GM23338 (cell line): ENCODE results near the gene TMEM150C. TPM values are rescaled to one million over a fixed set of nuclear protein-coding genes. Genes with fewer than 3 reads are reported as not detected.

Source experiments
- ATAC-seq: fragments of 200-7000 bp; cut with Tn5 transposase; 3 replicates; pipeline ENCODE4 v1.9.1; 2020
- DNase-seq: peaks from one replicate; pipeline ENCODE4 v3.0.0-alpha.2; 2015; ENCODE audit warnings: low spot score
- H2AFZ ChIP-seq: fragments of 200-600 bp; sonication (generic); 2 replicates; pipeline ENCODE4 v1.8.0; 2016; ENCODE audit warnings: antibody characterized with exemption, mild to moderate bottlenecking, moderate library complexity
- H3F3A ChIP-seq: fragments of 200-600 bp; sonication (generic); replicated peaks from 2 replicates; pipeline ENCODE4 v1.8.0; 2017; ENCODE audit warnings: antibody characterized with exemption, mixed run types, low read depth
- H3K27ac ChIP-seq: fragments of 200-600 bp; sonication (generic); 2 replicates; pipeline ENCODE4 v1.6.1; 2016; ENCODE audit warnings: low read depth
- H3K27me3 ChIP-seq: fragments of 200-600 bp; sonication (generic); 2 replicates; pipeline ENCODE4 v1.8.0; 2016; ENCODE audit warnings: mild to moderate bottlenecking, mixed run types, moderate library complexity; ENCODE audit not compliant: insufficient read depth
- H3K36me3 ChIP-seq: fragments of 200-600 bp; sonication (generic); 2 replicates; pipeline ENCODE4 v1.8.0; 2016; ENCODE audit warnings: mild to moderate bottlenecking; ENCODE audit not compliant: insufficient read depth
- H3K4me1 ChIP-seq: fragments of 200-600 bp; sonication (generic); 2 replicates; pipeline ENCODE4 v1.8.0; 2016; ENCODE audit warnings: mild to moderate bottlenecking, moderate library complexity; ENCODE audit not compliant: insufficient read depth
- H3K4me2 ChIP-seq: fragments of 200-600 bp; sonication (generic); 2 replicates; pipeline ENCODE4 v1.7.1; 2017; ENCODE audit warnings: mixed run types
- H3K4me3 ChIP-seq: fragments of 200-600 bp; sonication (generic); 2 replicates; pipeline ENCODE4 v1.6.1; 2016; ENCODE audit warnings: mixed run types
- H3K79me2 ChIP-seq: fragments of 200-600 bp; sonication (generic); replicated peaks from 2 replicates; pipeline ENCODE4 v1.8.0; 2017; ENCODE audit warnings: mild to moderate bottlenecking; ENCODE audit not compliant: insufficient read depth
- H3K9me2 ChIP-seq: fragments of 200-600 bp; sonication (generic); 2 replicates; pipeline ENCODE4 v1.8.0; 2017; ENCODE audit not compliant: insufficient read depth
- H4K20me1 ChIP-seq: fragments of 200-600 bp; sonication (generic); replicated peaks from 2 replicates; pipeline ENCODE4 v1.8.0; 2017; ENCODE audit warnings: mild to moderate bottlenecking; ENCODE audit not compliant: insufficient read depth
- H3K27ac Mint-ChIP-seq: 2 replicates; pipeline ENCODE4 v1.8.0; 2020; ENCODE audit warnings: inconsistent platforms, mild to moderate bottlenecking, moderate library complexity, mixed read lengths
- H3K27me3 Mint-ChIP-seq: 3 replicates; pipeline ENCODE4 v1.8.0; 2022; ENCODE audit warnings: low read depth, mild to moderate bottlenecking, moderate library complexity, mixed read lengths, inconsistent platforms; ENCODE audit not compliant: insufficient read depth, poor library complexity
- H3K36me3 Mint-ChIP-seq: 3 replicates; pipeline ENCODE4 v1.8.0; 2021; ENCODE audit warnings: low read depth, mild to moderate bottlenecking, inconsistent platforms, moderate library complexity, mixed read lengths
- H3K4me1 Mint-ChIP-seq: 3 replicates; pipeline ENCODE4 v1.8.0; 2020; ENCODE audit warnings: mild to moderate bottlenecking, inconsistent platforms, mixed read lengths
- H3K4me3 Mint-ChIP-seq: 3 replicates; pipeline ENCODE4 v1.8.0; 2021; ENCODE audit warnings: moderate library complexity, mild to moderate bottlenecking, inconsistent platforms, mixed read lengths
- H3K9me3 Mint-ChIP-seq: 3 replicates; pipeline ENCODE4 v1.8.0; 2020; ENCODE audit warnings: moderate library complexity, mild to moderate bottlenecking, inconsistent platforms, mixed read lengths
- JUNB ChIP-seq: IDR thresholded peaks from one replicate; pipeline ENCODE4 v1.6.1; 2016; ENCODE audit warnings: antibody characterized with exemption; ENCODE audit not compliant: unreplicated experiment
- POLR2AphosphoS5 ChIP-seq: IDR thresholded peaks from 2 replicates; pipeline ENCODE4 v1.6.1; 2016; ENCODE audit warnings: antibody characterized with exemption, low read depth
- ZNF331 ChIP-seq: fragments of 250-450 bp; sonication (Bioruptor Pico); IDR thresholded peaks from 2 replicates; pipeline ENCODE4 v1.5.0; 2020; ENCODE audit warnings: low read depth, mild to moderate bottlenecking, moderate library complexity
- polyA plus RNA-seq: library from polyadenylated mRNA; unstranded; fragments of >200 nt; fragmentation: Nextera tagmentation; extraction: Ambion mirVana; gene quantifications from 2 replicates; pipeline ENCODE4 v1.2.1, GENCODE V29; 2016
- total RNA-seq: library from RNA; depleted of rRNA; stranded (reverse); fragments of >200 nt; shearing (Covaris generic); gene quantifications from 2 replicates; pipeline ENCODE4 v1.2.3, GENCODE V29; 2014
- TF ChIP-seq, protein P1 (sequence below): IDR thresholded peaks from 2 replicates; pipeline ENCODE4 v1.6.1; 2016; ENCODE audit warnings: antibody characterized with exemption
- TF ChIP-seq, protein P2 (sequence below): fragments of 250-450 bp; sonication (Bioruptor Pico); IDR thresholded peaks from 2 replicates; pipeline ENCODE4 v1.5.0; 2020; ENCODE audit warnings: mild to moderate bottlenecking, moderate library complexity
- TF ChIP-seq, protein P3 (sequence below), 2 experiments: fragments of 200-600 bp in 1 of 2; sonication (generic) in 1 of 2; conservative IDR thresholded peaks; 2 replicates each; pipeline versions ENCODE4 v1.5.1 to v1.6.1; 2016 to 2017; ENCODE audit warnings: antibody characterized with exemption in 2 of 2, low read depth in 2 of 2, mild to moderate bottlenecking in 2 of 2, moderate library complexity in 1 of 2

Gene TMEM150C
- total and polyA plus RNA-seq, 2 experiments from 2014 or later = 1.7 to 4.0 TPM

DNA sequence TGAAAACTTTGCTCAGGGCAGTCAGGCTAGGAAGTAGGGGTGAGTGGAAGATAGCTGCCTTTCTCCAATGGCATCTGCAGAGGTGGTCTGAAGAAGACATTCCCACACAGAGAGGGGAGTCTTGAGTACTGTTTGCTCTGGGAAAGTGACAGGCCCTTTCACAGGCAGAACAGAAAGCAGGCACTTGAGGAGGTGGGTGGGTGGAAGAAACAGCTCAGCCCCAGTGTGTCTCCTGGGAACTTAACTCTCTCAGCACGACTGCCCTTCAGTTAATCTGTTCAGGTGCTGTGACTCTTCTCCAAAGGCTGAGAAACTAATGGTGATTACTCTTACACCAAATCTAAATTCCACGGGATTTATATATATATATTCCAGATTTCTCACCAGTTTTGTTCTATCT, 103.1 kb downstream of the TMEM150C start:
- H3K4me3 Mint-ChIP-seq = no peak overlapping the region
- Histone ChIP-seq H3K4me2 (no peak overlapping the region), H3K9me2 (no peaks in the 10 kb centered on the region), H3K27me3 (no peaks in the 10 kb centered on the region), H3K79me2 (peaks cover 18% of the 10 kb centered on the region), H3K4me1 (no peaks in the 10 kb centered on the region), H3K27ac (no peak overlapping the region), H3K4me3 (no peak overlapping the region), H2AFZ (no peak overlapping the region), H3F3A (peaks cover 7% of the 10 kb centered on the region; the same call in 1 of the 2 replicates), H4K20me1 (peaks cover 29% of the 10 kb centered on the region), H3K36me3 (peaks cover 45% of the 10 kb centered on the region)
- no peaks in the 10 kb centered on the region; the same call in 2 of the 3 replicates for H3K4me1 Mint-ChIP-seq
- no peak overlapping the region; the same call in 1 of the 2 replicates for H3K27ac Mint-ChIP-seq
- ATAC-seq (no peak), DNase-seq (no peak)
- peaks cover 78% of the 10 kb centered on the region for H3K36me3 Mint-ChIP-seq
- no peaks in the 10 kb centered on the region; the same call in 2 of the 3 replicates for H3K9me3 Mint-ChIP-seq
- H3K27me3 Mint-ChIP-seq = peaks cover 7% of the 10 kb centered on the region
- TF ChIP-seq JUNB = no peak
- TF ChIP-seq, protein P1, sequence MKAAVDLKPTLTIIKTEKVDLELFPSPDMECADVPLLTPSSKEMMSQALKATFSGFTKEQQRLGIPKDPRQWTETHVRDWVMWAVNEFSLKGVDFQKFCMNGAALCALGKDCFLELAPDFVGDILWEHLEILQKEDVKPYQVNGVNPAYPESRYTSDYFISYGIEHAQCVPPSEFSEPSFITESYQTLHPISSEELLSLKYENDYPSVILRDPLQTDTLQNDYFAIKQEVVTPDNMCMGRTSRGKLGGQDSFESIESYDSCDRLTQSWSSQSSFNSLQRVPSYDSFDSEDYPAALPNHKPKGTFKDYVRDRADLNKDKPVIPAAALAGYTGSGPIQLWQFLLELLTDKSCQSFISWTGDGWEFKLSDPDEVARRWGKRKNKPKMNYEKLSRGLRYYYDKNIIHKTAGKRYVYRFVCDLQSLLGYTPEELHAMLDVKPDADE = no peak
- TF ChIP-seq, protein P2, sequence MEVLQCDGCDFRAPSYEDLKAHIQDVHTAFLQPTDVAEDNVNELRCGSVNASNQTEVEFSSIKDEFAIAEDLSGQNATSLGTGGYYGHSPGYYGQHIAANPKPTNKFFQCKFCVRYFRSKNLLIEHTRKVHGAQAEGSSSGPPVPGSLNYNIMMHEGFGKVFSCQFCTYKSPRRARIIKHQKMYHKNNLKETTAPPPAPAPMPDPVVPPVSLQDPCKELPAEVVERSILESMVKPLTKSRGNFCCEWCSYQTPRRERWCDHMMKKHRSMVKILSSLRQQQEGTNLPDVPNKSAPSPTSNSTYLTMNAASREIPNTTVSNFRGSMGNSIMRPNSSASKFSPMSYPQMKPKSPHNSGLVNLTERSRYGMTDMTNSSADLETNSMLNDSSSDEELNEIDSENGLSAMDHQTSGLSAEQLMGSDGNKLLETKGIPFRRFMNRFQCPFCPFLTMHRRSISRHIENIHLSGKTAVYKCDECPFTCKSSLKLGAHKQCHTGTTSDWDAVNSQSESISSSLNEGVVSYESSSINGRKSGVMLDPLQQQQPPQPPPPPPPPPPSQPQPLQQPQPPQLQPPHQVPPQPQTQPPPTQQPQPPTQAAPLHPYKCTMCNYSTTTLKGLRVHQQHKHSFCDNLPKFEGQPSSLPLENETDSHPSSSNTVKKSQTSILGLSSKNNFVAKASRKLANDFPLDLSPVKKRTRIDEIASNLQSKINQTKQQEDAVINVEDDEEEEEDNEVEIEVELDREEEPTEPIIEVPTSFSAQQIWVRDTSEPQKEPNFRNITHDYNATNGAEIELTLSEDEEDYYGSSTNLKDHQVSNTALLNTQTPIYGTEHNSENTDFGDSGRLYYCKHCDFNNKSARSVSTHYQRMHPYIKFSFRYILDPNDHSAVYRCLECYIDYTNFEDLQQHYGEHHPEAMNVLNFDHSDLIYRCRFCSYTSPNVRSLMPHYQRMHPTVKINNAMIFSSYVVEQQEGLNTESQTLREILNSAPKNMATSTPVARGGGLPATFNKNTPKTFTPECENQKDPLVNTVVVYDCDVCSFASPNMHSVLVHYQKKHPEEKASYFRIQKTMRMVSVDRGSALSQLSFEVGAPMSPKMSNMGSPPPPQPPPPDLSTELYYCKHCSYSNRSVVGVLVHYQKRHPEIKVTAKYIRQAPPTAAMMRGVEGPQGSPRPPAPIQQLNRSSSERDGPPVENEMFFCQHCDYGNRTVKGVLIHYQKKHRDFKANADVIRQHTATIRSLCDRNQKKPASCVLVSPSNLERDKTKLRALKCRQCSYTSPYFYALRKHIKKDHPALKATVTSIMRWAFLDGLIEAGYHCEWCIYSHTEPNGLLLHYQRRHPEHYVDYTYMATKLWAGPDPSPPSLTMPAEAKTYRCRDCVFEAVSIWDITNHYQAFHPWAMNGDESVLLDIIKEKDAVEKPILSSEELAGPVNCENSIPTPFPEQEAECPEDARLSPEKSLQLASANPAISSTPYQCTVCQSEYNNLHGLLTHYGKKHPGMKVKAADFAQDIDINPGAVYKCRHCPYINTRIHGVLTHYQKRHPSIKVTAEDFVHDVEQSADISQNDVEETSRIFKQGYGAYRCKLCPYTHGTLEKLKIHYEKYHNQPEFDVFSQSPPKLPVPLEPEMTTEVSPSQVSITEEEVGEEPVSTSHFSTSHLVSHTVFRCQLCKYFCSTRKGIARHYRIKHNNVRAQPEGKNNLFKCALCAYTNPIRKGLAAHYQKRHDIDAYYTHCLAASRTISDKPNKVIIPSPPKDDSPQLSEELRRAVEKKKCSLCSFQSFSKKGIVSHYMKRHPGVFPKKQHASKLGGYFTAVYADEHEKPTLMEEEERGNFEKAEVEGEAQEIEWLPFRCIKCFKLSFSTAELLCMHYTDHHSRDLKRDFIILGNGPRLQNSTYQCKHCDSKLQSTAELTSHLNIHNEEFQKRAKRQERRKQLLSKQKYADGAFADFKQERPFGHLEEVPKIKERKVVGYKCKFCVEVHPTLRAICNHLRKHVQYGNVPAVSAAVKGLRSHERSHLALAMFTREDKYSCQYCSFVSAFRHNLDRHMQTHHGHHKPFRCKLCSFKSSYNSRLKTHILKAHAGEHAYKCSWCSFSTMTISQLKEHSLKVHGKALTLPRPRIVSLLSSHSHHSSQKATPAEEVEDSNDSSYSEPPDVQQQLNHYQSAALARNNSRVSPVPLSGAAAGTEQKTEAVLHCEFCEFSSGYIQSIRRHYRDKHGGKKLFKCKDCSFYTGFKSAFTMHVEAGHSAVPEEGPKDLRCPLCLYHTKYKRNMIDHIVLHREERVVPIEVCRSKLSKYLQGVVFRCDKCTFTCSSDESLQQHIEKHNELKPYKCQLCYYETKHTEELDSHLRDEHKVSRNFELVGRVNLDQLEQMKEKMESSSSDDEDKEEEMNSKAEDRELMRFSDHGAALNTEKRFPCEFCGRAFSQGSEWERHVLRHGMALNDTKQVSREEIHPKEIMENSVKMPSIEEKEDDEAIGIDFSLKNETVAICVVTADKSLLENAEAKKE (CRISPR knock-in tag) = no peak

DNA sequence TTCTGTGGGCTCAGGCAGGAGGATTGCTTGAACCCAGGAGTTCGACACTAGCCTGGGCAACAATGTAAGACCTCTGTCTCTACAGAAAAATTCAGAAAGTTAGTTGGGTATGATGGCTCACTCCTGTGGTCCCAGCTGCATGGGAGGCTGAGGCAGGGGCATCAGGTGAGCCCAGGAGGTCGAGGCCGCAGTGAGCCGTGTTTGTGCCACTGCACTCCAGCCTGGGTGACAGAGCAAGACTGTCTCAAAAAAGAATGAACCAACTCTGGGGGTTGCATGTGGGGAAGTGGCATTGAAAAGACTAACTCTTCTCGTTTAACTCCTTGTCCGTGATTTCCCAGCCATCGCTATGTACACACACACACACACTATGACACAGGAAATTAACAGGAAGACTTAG, 104.5 kb downstream of the TMEM150C start:
- Histone ChIP-seq H3K4me2 (no peak overlapping the region), H2AFZ (no peak overlapping the region), H3K36me3 (peaks cover 39% of the 10 kb centered on the region), H3K4me1 (0 out of 2 replicates have a peak, but pooled peaks cover 9% of the 10 kb centered on the region), H3K79me2 (peaks cover 31% of the 10 kb centered on the region), H3K9me2 (no peaks in the 10 kb centered on the region), H4K20me1 (peaks cover 36% of the 10 kb centered on the region; the same call in 1 of the 2 replicates), H3F3A (peaks cover 6% of the 10 kb centered on the region; the same call in 1 of the 2 replicates), H3K27me3 (no peaks in the 10 kb centered on the region), H3K27ac (no peak overlapping the region), H3K4me3 (no peak overlapping the region)
- no peak for ATAC-seq
- H3K4me1 Mint-ChIP-seq = peaks cover 7% of the 10 kb centered on the region; the same call in 2 of the 3 replicates
- H3K27ac Mint-ChIP-seq = no peak overlapping the region
- H3K9me3 Mint-ChIP-seq = no peaks in the 10 kb centered on the region
- peaks cover 81% of the 10 kb centered on the region for H3K36me3 Mint-ChIP-seq
- H3K27me3 Mint-ChIP-seq = peaks cover 7% of the 10 kb centered on the region
- no peak overlapping the region for H3K4me3 Mint-ChIP-seq
- no peak for TF ChIP-seq JUNB
- TF ChIP-seq, protein P1 = no peak
- TF ChIP-seq POLR2AphosphoS5 = no peak
- no peak for TF ChIP-seq ZNF331 (CRISPR knock-in tag)
- TF ChIP-seq, protein P3, sequence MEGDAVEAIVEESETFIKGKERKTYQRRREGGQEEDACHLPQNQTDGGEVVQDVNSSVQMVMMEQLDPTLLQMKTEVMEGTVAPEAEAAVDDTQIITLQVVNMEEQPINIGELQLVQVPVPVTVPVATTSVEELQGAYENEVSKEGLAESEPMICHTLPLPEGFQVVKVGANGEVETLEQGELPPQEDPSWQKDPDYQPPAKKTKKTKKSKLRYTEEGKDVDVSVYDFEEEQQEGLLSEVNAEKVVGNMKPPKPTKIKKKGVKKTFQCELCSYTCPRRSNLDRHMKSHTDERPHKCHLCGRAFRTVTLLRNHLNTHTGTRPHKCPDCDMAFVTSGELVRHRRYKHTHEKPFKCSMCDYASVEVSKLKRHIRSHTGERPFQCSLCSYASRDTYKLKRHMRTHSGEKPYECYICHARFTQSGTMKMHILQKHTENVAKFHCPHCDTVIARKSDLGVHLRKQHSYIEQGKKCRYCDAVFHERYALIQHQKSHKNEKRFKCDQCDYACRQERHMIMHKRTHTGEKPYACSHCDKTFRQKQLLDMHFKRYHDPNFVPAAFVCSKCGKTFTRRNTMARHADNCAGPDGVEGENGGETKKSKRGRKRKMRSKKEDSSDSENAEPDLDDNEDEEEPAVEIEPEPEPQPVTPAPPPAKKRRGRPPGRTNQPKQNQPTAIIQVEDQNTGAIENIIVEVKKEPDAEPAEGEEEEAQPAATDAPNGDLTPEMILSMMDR (conservative IDR thresholded peaks at IDR 0.05; ENCODE audit: low read depth in 2 of 2) = no peak
- no peak for DNase-seq
